Measurements from ENCODE around the gene AP1M1. TPM values are rescaled to one million over a fixed set of nuclear protein-coding genes. Genes with fewer than 3 reads are reported as not detected.
A peak's percentile ranks its signal among the peaks of the same experiment; 100 is the strongest.

AP1M1 gene
- total and polyA plus RNA-seq, 5 donors from 2014 or later, result 108 to 161 (median 159) TPM

GRCh38 chr19:16185768-16186123, 12.0 kb upstream of the AP1M1 start:
- peak overlapping the region; percentile 88 for H3K4me3 ChIP-seq (ENCODE audit: low read depth, low read length)
- Mint-ChIP-seq H3K4me3 (peak overlapping the region; percentile 95 to 100 (median 100)), H3K27ac (peak overlapping the region; percentile 97 to 99 (median 99)), H3K9me3 (no peaks in the 10 kb centered on the region), H3K36me3 (peaks cover 15% of the 10 kb centered on the region), H3K4me1 (peaks cover 9 to 49% (median 28%) of the 10 kb centered on the region in 4 donors), H3K27me3 (peaks cover 6% of the 10 kb centered on the region)
- peak; percentile 33 to 59 (median 36) for DNase-seq
- ATAC-seq (ENCODE audit: low read depth in 2 of 2), result peak in 1 of 2 donors; percentile 13
- H3K36me3 ChIP-seq (ENCODE audit: control insufficient read depth, insufficient read depth, low read length), result peaks cover 25% of the 10 kb centered on the region
- no peaks in the 10 kb centered on the region for H3K9me3 ChIP-seq (ENCODE audit: control insufficient read depth in 2 of 2, low read length in 2 of 2)
- H3K27ac ChIP-seq (ENCODE audit: insufficient read depth, low read length, poor library complexity, severe bottlenecking), result peak overlapping the region; percentile 80
- peaks cover 33% of the 10 kb centered on the region for H3K4me1 ChIP-seq (ENCODE audit: control insufficient read depth, insufficient read depth, low read length, poor library complexity, severe bottlenecking)
- no peaks in the 10 kb centered on the region for H3K27me3 ChIP-seq (ENCODE audit: control insufficient read depth, insufficient read depth, low read length)

- Histone ChIP-seq H3K36me3 (ENCODE audit: control insufficient read depth, insufficient read depth, low read length) (peaks cover 47% of the 10 kb centered on the region), H3K27me3 (ENCODE audit: control insufficient read depth, insufficient read depth, low read length) (no peaks in the 10 kb centered on the region), H3K9me3 (ENCODE audit: control insufficient read depth in 2 of 2, low read length in 2 of 2) (no peaks in the 10 kb centered on the region), H3K4me1 (ENCODE audit: control insufficient read depth, insufficient read depth, low read length, poor library complexity, severe bottlenecking) (peaks cover 27% of the 10 kb centered on the region), H3K27ac (ENCODE audit: insufficient read depth, low read length, poor library complexity, severe bottlenecking) (no peak overlapping the region), H3K4me3 (ENCODE audit: low read depth, low read length) (no peak overlapping the region)
- DNase-seq (no peak), ATAC-seq (ENCODE audit: low read depth in 2 of 2) (no peak)
- Mint-ChIP-seq H3K4me1 (peaks cover 3 to 47% (median 23%) of the 10 kb centered on the region in 4 donors), H3K36me3 (peaks cover 25% of the 10 kb centered on the region), H3K4me3 (peak overlapping the region in 2 of 4 donors; percentile 60 to 84), H3K27me3 (no peaks in the 10 kb centered on the region), H3K27ac (peak overlapping the region in 1 of 3 donors; percentile 83), H3K9me3 (no peaks in the 10 kb centered on the region)
Measured at GRCh38 chr19:16188521-16188920, 9.2 kb upstream of the AP1M1 start.

GRCh38 chr19:16190198-16190597, 7.5 kb upstream of the AP1M1 start:
- H3K4me3 Mint-ChIP-seq, result peak overlapping the region in 1 of 4 donors; percentile 56
- ATAC-seq (ENCODE audit: low read depth in 2 of 2) (no peak), DNase-seq (no peak)
- Histone ChIP-seq H3K9me3 (ENCODE audit: control insufficient read depth in 2 of 2, low read length in 2 of 2) (no peaks in the 10 kb centered on the region), H3K27ac (ENCODE audit: insufficient read depth, low read length, poor library complexity, severe bottlenecking) (no peak overlapping the region), H3K4me3 (ENCODE audit: low read depth, low read length) (no peak overlapping the region), H3K36me3 (ENCODE audit: control insufficient read depth, insufficient read depth, low read length) (peaks cover 50% of the 10 kb centered on the region), H3K4me1 (ENCODE audit: control insufficient read depth, insufficient read depth, low read length, poor library complexity, severe bottlenecking) (peaks cover 22% of the 10 kb centered on the region), H3K27me3 (ENCODE audit: control insufficient read depth, insufficient read depth, low read length) (no peaks in the 10 kb centered on the region)
- H3K9me3 Mint-ChIP-seq, result no peaks in the 10 kb centered on the region
- no peaks in the 10 kb centered on the region for H3K27me3 Mint-ChIP-seq
- H3K36me3 Mint-ChIP-seq, result peaks cover 25% of the 10 kb centered on the region
- peaks cover 3 to 43% (median 21%) of the 10 kb centered on the region in 4 donors for H3K4me1 Mint-ChIP-seq
- peak overlapping the region in 1 of 3 donors; percentile 26 for H3K27ac Mint-ChIP-seq

- DNase-seq (no peak), ATAC-seq (ENCODE audit: low read depth in 2 of 2) (no peak)
- no peak overlapping the region for H3K27ac ChIP-seq (ENCODE audit: insufficient read depth, low read length, poor library complexity, severe bottlenecking)
- Mint-ChIP-seq H3K27ac (peak overlapping the region in 1 of 3 donors; percentile 26), H3K9me3 (no peaks in the 10 kb centered on the region), H3K27me3 (no peaks in the 10 kb centered on the region), H3K4me3 (peak overlapping the region in 1 of 4 donors; percentile 73), H3K4me1 (peaks cover 0 to 39% (median 19%) of the 10 kb centered on the region in 4 donors), H3K36me3 (peaks cover 22% of the 10 kb centered on the region)
- peaks cover 50% of the 10 kb centered on the region for H3K36me3 ChIP-seq (ENCODE audit: control insufficient read depth, insufficient read depth, low read length)
- no peaks in the 10 kb centered on the region for H3K27me3 ChIP-seq (ENCODE audit: control insufficient read depth, insufficient read depth, low read length)
- H3K4me1 ChIP-seq (ENCODE audit: control insufficient read depth, insufficient read depth, low read length, poor library complexity, severe bottlenecking), result peaks cover 20% of the 10 kb centered on the region
- H3K4me3 ChIP-seq (ENCODE audit: low read depth, low read length), result no peak overlapping the region
- no peaks in the 10 kb centered on the region for H3K9me3 ChIP-seq (ENCODE audit: control insufficient read depth in 2 of 2, low read length in 2 of 2)
Measured at GRCh38 chr19:16190736-16191135, 7.0 kb upstream of the AP1M1 start.

- DNase-seq, result no peak
- Histone ChIP-seq H3K4me1 (ENCODE audit: control insufficient read depth, insufficient read depth, low read length, poor library complexity, severe bottlenecking) (peaks cover 14% of the 10 kb centered on the region), H3K27ac (ENCODE audit: insufficient read depth, low read length, poor library complexity, severe bottlenecking) (no peak overlapping the region), H3K4me3 (ENCODE audit: low read depth, low read length) (no peak overlapping the region), H3K9me3 (ENCODE audit: control insufficient read depth in 2 of 2, low read length in 2 of 2) (no peaks in the 10 kb centered on the region), H3K27me3 (ENCODE audit: control insufficient read depth, insufficient read depth, low read length) (no peaks in the 10 kb centered on the region), H3K36me3 (ENCODE audit: control insufficient read depth, insufficient read depth, low read length) (peaks cover 50% of the 10 kb centered on the region)
- Mint-ChIP-seq H3K4me3 (peak overlapping the region in 1 of 4 donors; percentile 73), H3K9me3 (no peaks in the 10 kb centered on the region), H3K27me3 (no peaks in the 10 kb centered on the region), H3K4me1 (peaks cover 0 to 34% (median 17%) of the 10 kb centered on the region in 4 donors), H3K27ac (no peak overlapping the region), H3K36me3 (peaks cover 22% of the 10 kb centered on the region)
- ATAC-seq (ENCODE audit: low read depth in 2 of 2), result no peak
Measured at GRCh38 chr19:16191216-16191908, 6.3 kb upstream of the AP1M1 start.

GRCh38 chr19:16193466-16193865, 4.2 kb upstream of the AP1M1 start:
- Mint-ChIP-seq H3K27ac (peak overlapping the region in 1 of 3 donors; percentile 48), H3K9me3 (no peaks in the 10 kb centered on the region), H3K4me1 (peaks cover 6 to 29% (median 11%) of the 10 kb centered on the region in 4 donors), H3K36me3 (peaks cover 15% of the 10 kb centered on the region), H3K4me3 (no peak overlapping the region), H3K27me3 (no peaks in the 10 kb centered on the region)
- Histone ChIP-seq H3K9me3 (ENCODE audit: control insufficient read depth in 2 of 2, low read length in 2 of 2) (no peaks in the 10 kb centered on the region), H3K4me1 (ENCODE audit: control insufficient read depth, insufficient read depth, low read length, poor library complexity, severe bottlenecking) (peaks cover 16% of the 10 kb centered on the region), H3K4me3 (ENCODE audit: low read depth, low read length) (no peak overlapping the region), H3K36me3 (ENCODE audit: control insufficient read depth, insufficient read depth, low read length) (peaks cover 44% of the 10 kb centered on the region), H3K27me3 (ENCODE audit: control insufficient read depth, insufficient read depth, low read length) (no peaks in the 10 kb centered on the region), H3K27ac (ENCODE audit: insufficient read depth, low read length, poor library complexity, severe bottlenecking) (no peak overlapping the region)
- no peak for ATAC-seq (ENCODE audit: low read depth in 2 of 2)
- no peak for DNase-seq

GRCh38 chr19:16197188-16197621, 506 bp upstream of the AP1M1 start:
- Mint-ChIP-seq H3K4me1 (peaks cover 11 to 41% (median 20%) of the 10 kb centered on the region in 4 donors), H3K36me3 (peaks cover 12% of the 10 kb centered on the region), H3K27me3 (no peaks in the 10 kb centered on the region), H3K27ac (peak overlapping the region; percentile 94 to 99 (median 98)), H3K9me3 (peaks cover 0 to 2% (median 0%) of the 10 kb centered on the region in 7 donors), H3K4me3 (peak overlapping the region; percentile 90 to 93 (median 92))
- Histone ChIP-seq H3K27me3 (ENCODE audit: control insufficient read depth, insufficient read depth, low read length) (no peaks in the 10 kb centered on the region), H3K36me3 (ENCODE audit: control insufficient read depth, insufficient read depth, low read length) (peaks cover 21% of the 10 kb centered on the region), H3K4me1 (ENCODE audit: control insufficient read depth, insufficient read depth, low read length, poor library complexity, severe bottlenecking) (peaks cover 30% of the 10 kb centered on the region), H3K4me3 (ENCODE audit: low read depth, low read length) (peak overlapping the region; percentile 80), H3K9me3 (ENCODE audit: control insufficient read depth in 2 of 2, low read length in 2 of 2) (no peaks in the 10 kb centered on the region), H3K27ac (ENCODE audit: insufficient read depth, low read length, poor library complexity, severe bottlenecking) (peak overlapping the region; percentile 90)
- no peak for ATAC-seq (ENCODE audit: low read depth in 2 of 2)
- DNase-seq, result no peak

GRCh38 chr19:16198370-16198651, 600 bp downstream of the AP1M1 start:
- peaks cover 30% of the 10 kb centered on the region for H3K4me1 ChIP-seq (ENCODE audit: control insufficient read depth, insufficient read depth, low read length, poor library complexity, severe bottlenecking)

More at GRCh38 chr19:16198370-16198651, 600 bp downstream of the AP1M1 start:
- Mint-ChIP-seq H3K27me3 (no peaks in the 10 kb centered on the region), H3K27ac (peak overlapping the region; percentile 52 to 85 (median 71)), H3K4me3 (peak overlapping the region; percentile 86 to 92 (median 89)), H3K4me1 (peaks cover 11 to 48% (median 25%) of the 10 kb centered on the region in 4 donors), H3K36me3 (peaks cover 19% of the 10 kb centered on the region), H3K9me3 (peaks cover 0 to 2% (median 0%) of the 10 kb centered on the region in 7 donors)
- Histone ChIP-seq H3K4me3 (ENCODE audit: low read depth, low read length) (peak overlapping the region; percentile 85), H3K36me3 (ENCODE audit: control insufficient read depth, insufficient read depth, low read length) (peaks cover 27% of the 10 kb centered on the region), H3K9me3 (ENCODE audit: control insufficient read depth in 2 of 2, low read length in 2 of 2) (no peaks in the 10 kb centered on the region), H3K27me3 (ENCODE audit: control insufficient read depth, insufficient read depth, low read length) (no peaks in the 10 kb centered on the region), H3K27ac (ENCODE audit: insufficient read depth, low read length, poor library complexity, severe bottlenecking) (peak overlapping the region; percentile 90)
- DNase-seq (no peak), ATAC-seq (ENCODE audit: low read depth in 2 of 2) (no peak)
